ENCODE results near the gene FBXL17. TPM values are rescaled to one million over a fixed set of nuclear protein-coding genes. Genes with fewer than 3 reads are reported as not detected.

FBXL17 gene
- total RNA-seq, 1 experiment from 2014 or later, result 8.8 TPM

- no peaks in the 10 kb centered on the region for H3K4me1 ChIP-seq (ENCODE audit: insufficient read depth, low read length)
- CTCF ChIA-PET, result no interaction called here
- no peaks in the 10 kb centered on the region for H3K36me3 ChIP-seq (ENCODE audit: low read depth, low read length)
- POLR2A ChIA-PET (ENCODE audit: unreplicated experiment), result no interaction called here
- H3K27me3 ChIP-seq (ENCODE audit: low read length), result no peaks in the 10 kb centered on the region
- BruUV-seq (replicated peaks), result no TSS peak
- ATAC-seq, result no peak
- H4K20me1 ChIP-seq (ENCODE audit: low read length), result no peaks in the 10 kb centered on the region
- no peaks in the 10 kb centered on the region for H3F3A ChIP-seq (ENCODE audit: low read length, unreplicated experiment)
- no peaks in the 10 kb centered on the region for H3K9me3 ChIP-seq (ENCODE audit: low read length)
- no peak overlapping the region for H3K9ac ChIP-seq (ENCODE audit: low read length)
- DNase-seq, result no peak
- H3K79me2 ChIP-seq (ENCODE audit: low read length), result no peaks in the 10 kb centered on the region
- TF ChIP-seq EZH2 (IDR thresholded peaks at IDR 0.05; ENCODE audit: low read length, unreplicated experiment) (no peak), CTCF (conservative IDR thresholded peaks at IDR 0.05; ENCODE audit: low read depth, low read length) (no peak), EZH2phosphoT487 (IDR thresholded peaks at IDR 0.05; ENCODE audit: borderline replicate concordance, low read length) (no peak)
- H2AFZ ChIP-seq (ENCODE audit: low read length), result no peak overlapping the region
- H3K27ac ChIP-seq (ENCODE audit: low read length), result no peak overlapping the region
- H3K4me2 ChIP-seq (ENCODE audit: low read length), result no peak overlapping the region
- no peak overlapping the region for H3K4me3 ChIP-seq (ENCODE audit: low read length)
- H3K9me2 ChIP-seq (replicated peaks; ENCODE audit: low read length), result no peaks in the 10 kb centered on the region
- intact Hi-C loops (cut with micrococcal nuclease), result no loop called here
Measured at GRCh38 chr5:107863125-107863524, 518.8 kb downstream of the FBXL17 start.

- no peaks in the 10 kb centered on the region for H3K79me2 ChIP-seq (ENCODE audit: low read length)
- no peaks in the 10 kb centered on the region for H4K20me1 ChIP-seq (ENCODE audit: low read length)
- H3K9ac ChIP-seq (ENCODE audit: low read length), result no peak overlapping the region
- ATAC-seq (no peak), DNase-seq (no peak)
- intact Hi-C loops (cut with micrococcal nuclease), result no loop called here
- H3K4me1 ChIP-seq (ENCODE audit: insufficient read depth, low read length), result no peaks in the 10 kb centered on the region
- no peak overlapping the region for H3K4me3 ChIP-seq (ENCODE audit: low read length)
- no peak overlapping the region for H3K4me2 ChIP-seq (ENCODE audit: low read length)
- H3K27ac ChIP-seq (ENCODE audit: low read length), result no peak overlapping the region
- H3F3A ChIP-seq (ENCODE audit: low read length, unreplicated experiment), result no peaks in the 10 kb centered on the region
- H2AFZ ChIP-seq (ENCODE audit: low read length), result no peak overlapping the region
- H3K9me3 ChIP-seq (ENCODE audit: low read length), result no peaks in the 10 kb centered on the region
- CTCF ChIA-PET, result no interaction called here
- no peaks in the 10 kb centered on the region for H3K36me3 ChIP-seq (ENCODE audit: low read depth, low read length)
- TF ChIP-seq EZH2 (IDR thresholded peaks at IDR 0.05; ENCODE audit: low read length, unreplicated experiment) (no peak), EZH2phosphoT487 (IDR thresholded peaks at IDR 0.05; ENCODE audit: borderline replicate concordance, low read length) (no peak), CTCF (conservative IDR thresholded peaks at IDR 0.05; ENCODE audit: low read depth, low read length) (no peak)
- H3K9me2 ChIP-seq (replicated peaks; ENCODE audit: low read length), result no peaks in the 10 kb centered on the region
- BruUV-seq (replicated peaks), result no TSS peak
- no peaks in the 10 kb centered on the region for H3K27me3 ChIP-seq (ENCODE audit: low read length)
- POLR2A ChIA-PET (ENCODE audit: unreplicated experiment), result no interaction called here
Measured at GRCh38 chr5:107861565-107861964, 520.3 kb downstream of the FBXL17 start.

GRCh38 chr5:107860044-107860443, 521.9 kb downstream of the FBXL17 start:
- BruUV-seq (replicated peaks), result TSS peak; percentile 28
- Histone ChIP-seq H3K4me2 (ENCODE audit: low read length) (no peak overlapping the region), H3K27me3 (ENCODE audit: low read length) (no peaks in the 10 kb centered on the region), H3K4me3 (ENCODE audit: low read length) (no peak overlapping the region), H3K9ac (ENCODE audit: low read length) (no peak overlapping the region), H4K20me1 (ENCODE audit: low read length) (no peaks in the 10 kb centered on the region), H3F3A (ENCODE audit: low read length, unreplicated experiment) (no peaks in the 10 kb centered on the region), H3K27ac (ENCODE audit: low read length) (no peak overlapping the region), H3K9me3 (ENCODE audit: low read length) (no peaks in the 10 kb centered on the region), H2AFZ (ENCODE audit: low read length) (no peak overlapping the region), H3K9me2 (replicated peaks; ENCODE audit: low read length) (no peaks in the 10 kb centered on the region), H3K4me1 (ENCODE audit: insufficient read depth, low read length) (no peaks in the 10 kb centered on the region), H3K79me2 (ENCODE audit: low read length) (no peaks in the 10 kb centered on the region), H3K36me3 (ENCODE audit: low read depth, low read length) (no peaks in the 10 kb centered on the region)
- intact Hi-C loops (cut with micrococcal nuclease), result no loop called here
- ChIA-PET POLR2A (ENCODE audit: unreplicated experiment) (no interaction called here), CTCF (no interaction called here)
- ATAC-seq (no peak), DNase-seq (no peak)
- no peak for TF ChIP-seq EZH2 (IDR thresholded peaks at IDR 0.05; ENCODE audit: low read length, unreplicated experiment)
